Ascending aorta (tissue), 2 donors: Measurements from ENCODE around the gene KCNB1. TPM values are rescaled to one million over a fixed set of nuclear protein-coding genes. Genes with fewer than 3 reads are reported as not detected.

Source experiments
- DNase-seq, 2 donors: peaks; one replicate each; pipeline ENCODE4 v3.0.0-alpha.2; 2019; ENCODE audit warnings: low spot score in 2 of 2
- H3K27ac ChIP-seq, 2 donors: fragments of 200-600 bp; sonication (generic); one replicate each; pipeline ENCODE4 v1.5.1; 2016 to 2017; ENCODE audit warnings: mild to moderate bottlenecking in 1 of 2
- H3K27me3 ChIP-seq: fragments of 200-600 bp; sonication (generic); one replicate; pipeline ENCODE4 v1.5.1; 2017
- H3K36me3 ChIP-seq, 2 donors: fragments of 200-600 bp; sonication (generic); one replicate each; pipeline ENCODE4 v1.5.1; 2016
- H3K4me1 ChIP-seq, 2 donors: fragments of 200-600 bp; sonication (generic); one replicate each; pipeline ENCODE4 v1.5.1; 2016 to 2017; ENCODE audit warnings: mild to moderate bottlenecking in 1 of 2
- H3K4me3 ChIP-seq, 2 donors: fragments of 200-600 bp; sonication (generic); one replicate each; pipeline ENCODE4 v1.5.1; 2016 to 2017; ENCODE audit warnings: mild to moderate bottlenecking in 1 of 2
- H3K9me3 ChIP-seq, 2 donors: fragments of 200-600 bp; sonication (generic); one replicate each; pipeline ENCODE4 v1.5.1; 2016
- intact Hi-C: fragments of 100-400 bp; cut with DNase I; formaldehyde crosslinking; loops from one replicate; pipeline ENCODE4 v1.15.1; 2023
- total RNA-seq: library from RNA; depleted of rRNA; stranded (reverse); fragments of >200 nt; gene quantifications from one replicate; pipeline ENCODE4 v1.1.0, GENCODE V29; 2016
- TF ChIP-seq, protein P1 (sequence below), 3 experiments: fragments of 200-600 bp in 2 of 3; fragments of 450-650 bp in 1 of 3; sonication (generic) in 2 of 3; IDR thresholded peaks; one replicate each; pipeline ENCODE4 v1.5.1; 2016 to 2019; ENCODE audit warnings: antibody characterized with exemption in 3 of 3, mild to moderate bottlenecking in 1 of 3, moderate library complexity in 1 of 3

The KCNB1 gene
- total RNA-seq, 1 donor from 2014 or later = not detected

DNA sequence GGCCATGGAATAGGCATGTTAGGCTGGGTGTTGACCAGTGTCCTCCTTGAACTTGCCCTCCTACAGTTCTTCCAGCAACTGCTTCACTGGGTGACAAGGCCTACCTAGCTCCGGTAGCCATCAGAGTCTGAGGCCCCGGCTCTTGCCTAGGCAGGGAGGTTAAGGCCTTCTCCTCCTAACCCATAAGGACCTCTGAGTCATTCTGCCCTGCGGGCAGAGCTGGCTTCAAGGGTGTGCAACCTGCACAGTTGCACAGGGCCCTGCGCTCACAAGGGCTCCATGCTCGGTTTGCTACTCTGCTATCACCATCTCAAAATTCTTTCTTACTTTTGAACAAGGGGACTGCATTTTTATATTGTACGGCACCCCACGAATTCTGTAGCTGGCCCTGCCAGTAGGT is 17.9 kb downstream of the KCNB1 start:
- intact Hi-C loops = no loop called here
- TF ChIP-seq, protein P1, sequence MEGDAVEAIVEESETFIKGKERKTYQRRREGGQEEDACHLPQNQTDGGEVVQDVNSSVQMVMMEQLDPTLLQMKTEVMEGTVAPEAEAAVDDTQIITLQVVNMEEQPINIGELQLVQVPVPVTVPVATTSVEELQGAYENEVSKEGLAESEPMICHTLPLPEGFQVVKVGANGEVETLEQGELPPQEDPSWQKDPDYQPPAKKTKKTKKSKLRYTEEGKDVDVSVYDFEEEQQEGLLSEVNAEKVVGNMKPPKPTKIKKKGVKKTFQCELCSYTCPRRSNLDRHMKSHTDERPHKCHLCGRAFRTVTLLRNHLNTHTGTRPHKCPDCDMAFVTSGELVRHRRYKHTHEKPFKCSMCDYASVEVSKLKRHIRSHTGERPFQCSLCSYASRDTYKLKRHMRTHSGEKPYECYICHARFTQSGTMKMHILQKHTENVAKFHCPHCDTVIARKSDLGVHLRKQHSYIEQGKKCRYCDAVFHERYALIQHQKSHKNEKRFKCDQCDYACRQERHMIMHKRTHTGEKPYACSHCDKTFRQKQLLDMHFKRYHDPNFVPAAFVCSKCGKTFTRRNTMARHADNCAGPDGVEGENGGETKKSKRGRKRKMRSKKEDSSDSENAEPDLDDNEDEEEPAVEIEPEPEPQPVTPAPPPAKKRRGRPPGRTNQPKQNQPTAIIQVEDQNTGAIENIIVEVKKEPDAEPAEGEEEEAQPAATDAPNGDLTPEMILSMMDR (IDR thresholded peaks at IDR 0.05) = no peak
- Histone ChIP-seq H3K9me3 (no peaks in the 10 kb centered on the region), H3K4me1 (no peaks in the 10 kb centered on the region), H3K36me3 (no peaks in the 10 kb centered on the region), H3K4me3 (no peak overlapping the region), H3K27me3 (no peaks in the 10 kb centered on the region), H3K27ac (no peak overlapping the region)
- no peak for DNase-seq

DNA sequence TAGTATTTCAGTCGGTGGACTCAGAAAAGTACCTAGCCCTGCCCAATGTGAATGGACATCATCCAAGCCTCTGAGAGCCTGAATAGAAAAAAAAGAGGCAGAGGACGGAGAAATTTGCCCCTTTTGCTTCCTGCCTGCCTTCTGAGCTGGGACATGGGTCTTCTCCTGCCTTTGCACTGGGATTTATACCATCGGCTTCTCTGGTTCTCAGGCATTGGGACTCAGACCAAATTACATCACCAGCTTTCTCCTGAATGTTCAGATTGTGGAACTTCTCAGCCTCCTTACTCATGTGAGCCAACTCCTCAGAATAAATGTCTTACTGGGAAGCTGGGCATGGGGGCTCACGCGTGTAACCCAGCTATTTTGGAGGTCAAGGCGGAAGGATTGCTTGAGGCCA is 19.8 kb downstream of the KCNB1 start:
- no peak overlapping the region for H3K27ac ChIP-seq

DNA sequence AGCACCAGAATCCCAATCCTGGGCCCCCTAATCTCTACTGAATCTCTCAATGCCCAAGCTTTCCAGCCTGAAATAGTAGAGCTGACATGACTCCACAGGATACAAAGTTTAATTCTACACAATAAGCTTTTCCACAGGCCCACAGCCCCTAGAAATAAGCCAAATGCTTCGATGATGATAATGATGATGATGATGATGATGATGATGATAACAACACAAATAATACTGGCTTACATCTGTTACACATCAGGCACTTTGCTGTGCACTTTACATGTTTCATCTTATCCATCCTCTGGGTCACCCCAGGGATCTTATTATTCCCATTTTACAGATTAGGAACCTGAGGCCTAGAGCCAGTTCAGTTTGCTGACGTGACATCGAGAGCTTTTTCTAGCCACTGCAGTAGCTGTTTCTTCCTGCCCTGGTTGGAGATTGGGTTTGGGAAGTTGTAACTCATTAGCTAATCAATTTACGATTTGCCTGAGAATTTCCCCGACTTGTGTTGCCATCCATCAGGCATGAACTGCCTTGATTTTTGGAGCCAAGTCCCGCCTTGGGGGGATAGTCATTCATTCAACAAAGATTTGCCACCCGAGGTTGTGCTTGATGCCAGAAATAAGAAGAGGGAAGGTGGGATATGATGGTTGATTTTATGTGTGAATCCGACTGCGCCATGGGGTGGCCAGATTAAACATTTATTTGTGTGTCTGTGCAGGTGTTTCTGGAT is 20.4 kb downstream of the KCNB1 start:
- no peak for DNase-seq
- intact Hi-C loops = no loop called here
- no peaks in the 10 kb centered on the region for H3K9me3 ChIP-seq
- TF ChIP-seq, protein P1 (IDR thresholded peaks at IDR 0.05) = no peak
- no peaks in the 10 kb centered on the region for H3K27me3 ChIP-seq
- no peak overlapping the region for H3K4me3 ChIP-seq
- H3K4me1 ChIP-seq = no peaks in the 10 kb centered on the region
- H3K36me3 ChIP-seq = no peaks in the 10 kb centered on the region
- H3K27ac ChIP-seq = no peak overlapping the region

More for the DNA sequence above, 19.8 kb downstream of the KCNB1 start:
- no peak overlapping the region for H3K4me3 ChIP-seq
- TF ChIP-seq, protein P1 (IDR thresholded peaks at IDR 0.05) = no peak
- intact Hi-C loops = no loop called here
- H3K36me3 ChIP-seq = no peaks in the 10 kb centered on the region
- H3K4me1 ChIP-seq = no peaks in the 10 kb centered on the region
- DNase-seq = no peak
- no peaks in the 10 kb centered on the region for H3K27me3 ChIP-seq
- H3K9me3 ChIP-seq = no peaks in the 10 kb centered on the region

DNA sequence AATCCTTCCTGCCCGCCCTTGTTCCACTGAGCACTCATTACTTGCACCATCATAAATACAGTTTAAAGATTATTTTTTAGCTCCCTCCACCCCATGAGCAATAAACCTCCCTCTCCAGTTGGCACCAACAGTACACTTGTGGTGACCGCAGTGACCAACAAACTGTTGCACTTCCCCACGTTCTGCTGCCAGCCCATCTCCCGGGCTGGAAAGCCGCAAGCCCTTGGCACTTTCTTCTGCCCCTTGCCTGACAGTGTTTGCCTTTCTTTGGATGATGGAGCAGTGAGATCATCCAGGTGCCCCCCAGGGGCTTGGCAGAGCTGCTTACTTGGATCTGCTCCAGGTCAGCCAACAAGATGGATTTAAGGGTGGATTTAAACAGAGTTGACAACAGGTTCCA is 21.6 kb downstream of the KCNB1 start:
- Histone ChIP-seq H3K4me1 (no peaks in the 10 kb centered on the region), H3K27ac (no peak overlapping the region)

DNA sequence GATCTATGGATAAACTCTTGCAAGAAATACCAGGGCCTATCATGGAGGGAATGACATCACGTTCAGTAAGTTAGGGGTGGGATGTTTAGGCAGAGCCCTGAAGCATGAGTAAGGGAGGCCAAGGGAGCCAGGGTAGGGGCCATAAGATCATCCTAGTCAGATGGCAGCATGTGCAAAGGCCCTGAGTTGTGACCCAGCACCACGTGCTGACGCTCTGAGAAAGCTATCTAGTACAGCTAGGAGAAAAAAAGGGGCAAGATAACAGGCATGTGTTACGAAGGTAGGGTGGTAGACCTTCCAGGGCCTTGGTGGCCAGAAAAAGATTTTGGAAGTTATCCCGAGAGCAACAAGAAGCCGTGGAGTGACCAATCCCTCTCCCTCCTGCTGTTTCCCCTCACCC is 22.3 kb downstream of the KCNB1 start:
- Histone ChIP-seq H3K36me3 (no peaks in the 10 kb centered on the region), H3K27me3 (no peaks in the 10 kb centered on the region), H3K4me3 (no peak overlapping the region), H3K27ac (no peak overlapping the region), H3K9me3 (no peaks in the 10 kb centered on the region), H3K4me1 (no peaks in the 10 kb centered on the region)
- intact Hi-C loops = no loop called here
- TF ChIP-seq, protein P1 (IDR thresholded peaks at IDR 0.05) = no peak
- no peak for DNase-seq

More for the DNA sequence above, 21.6 kb downstream of the KCNB1 start:
- TF ChIP-seq, protein P1 (IDR thresholded peaks at IDR 0.05) = no peak
- no peaks in the 10 kb centered on the region for H3K36me3 ChIP-seq
- no peak overlapping the region for H3K4me3 ChIP-seq
- intact Hi-C loops = no loop called here
- no peak for DNase-seq
- H3K27me3 ChIP-seq = no peaks in the 10 kb centered on the region
- no peaks in the 10 kb centered on the region for H3K9me3 ChIP-seq
